Measurements from ENCODE around the gene PRR15L. TPM values are rescaled to one million over a fixed set of nuclear protein-coding genes. Genes with fewer than 3 reads are reported as not detected.

PRR15L gene
- total RNA-seq, 1 experiment from 2014 or later, result not detected

DNA sequence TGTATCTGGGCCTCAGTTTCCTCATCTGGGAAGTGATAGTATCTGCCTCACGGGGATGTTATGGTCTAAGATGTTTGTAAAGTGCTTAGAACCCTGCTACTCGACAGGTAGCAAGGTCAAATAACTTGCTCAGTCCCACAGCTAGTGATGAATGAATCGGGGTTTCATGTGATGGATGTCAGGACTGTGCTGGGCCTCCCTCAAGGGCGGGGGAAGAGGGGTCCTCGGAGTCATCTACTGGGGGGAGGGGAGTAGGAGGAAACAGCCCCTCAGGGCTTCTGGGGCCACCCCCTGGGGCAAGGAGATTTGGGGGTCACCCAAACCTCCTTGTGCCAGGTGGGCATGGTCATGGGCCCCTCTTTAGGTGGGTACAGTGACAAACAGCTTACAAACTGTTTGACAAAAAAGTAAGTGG is 15.6 kb downstream of the PRR15L start:
- no peak overlapping the region for H3K27ac Mint-ChIP-seq

More for the DNA sequence above, 15.6 kb downstream of the PRR15L start:
- no peak overlapping the region for H2BK5ac ChIP-seq (ENCODE audit: insufficient read length, low read length)
- no peak overlapping the region for H3K56ac ChIP-seq (ENCODE audit: insufficient read length, low read depth, low read length)
- H3T11ph ChIP-seq (ENCODE audit: low read length), result no peak overlapping the region
- no peak overlapping the region for H2BK15ac ChIP-seq (ENCODE audit: low read depth, low read length)
- H2AFZ ChIP-seq (ENCODE audit: low read length), result no peak overlapping the region
- H4K8ac ChIP-seq (replicated peaks; ENCODE audit: insufficient read length, low read depth, low read length), result no peak overlapping the region
- peaks cover 9% of the 10 kb centered on the region for H3K23me2 ChIP-seq (ENCODE audit: insufficient read length, low read depth, low read length, poor library complexity, severe bottlenecking)
- TF ChIP-seq, protein P1, sequence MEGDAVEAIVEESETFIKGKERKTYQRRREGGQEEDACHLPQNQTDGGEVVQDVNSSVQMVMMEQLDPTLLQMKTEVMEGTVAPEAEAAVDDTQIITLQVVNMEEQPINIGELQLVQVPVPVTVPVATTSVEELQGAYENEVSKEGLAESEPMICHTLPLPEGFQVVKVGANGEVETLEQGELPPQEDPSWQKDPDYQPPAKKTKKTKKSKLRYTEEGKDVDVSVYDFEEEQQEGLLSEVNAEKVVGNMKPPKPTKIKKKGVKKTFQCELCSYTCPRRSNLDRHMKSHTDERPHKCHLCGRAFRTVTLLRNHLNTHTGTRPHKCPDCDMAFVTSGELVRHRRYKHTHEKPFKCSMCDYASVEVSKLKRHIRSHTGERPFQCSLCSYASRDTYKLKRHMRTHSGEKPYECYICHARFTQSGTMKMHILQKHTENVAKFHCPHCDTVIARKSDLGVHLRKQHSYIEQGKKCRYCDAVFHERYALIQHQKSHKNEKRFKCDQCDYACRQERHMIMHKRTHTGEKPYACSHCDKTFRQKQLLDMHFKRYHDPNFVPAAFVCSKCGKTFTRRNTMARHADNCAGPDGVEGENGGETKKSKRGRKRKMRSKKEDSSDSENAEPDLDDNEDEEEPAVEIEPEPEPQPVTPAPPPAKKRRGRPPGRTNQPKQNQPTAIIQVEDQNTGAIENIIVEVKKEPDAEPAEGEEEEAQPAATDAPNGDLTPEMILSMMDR (conservative IDR thresholded peaks at IDR 0.05), result no peak
- H4K20me1 ChIP-seq (ENCODE audit: control insufficient read depth, insufficient read depth, insufficient read length), result no peaks in the 10 kb centered on the region
- H3K9me3 ChIP-seq (ENCODE audit: control insufficient read depth, low read depth, low read length), result no peaks in the 10 kb centered on the region
- WGBS (ENCODE audit: extremely low coverage, insufficient read length, low lambda C conversion rate), result no CpG with 5 or more reads among the region's 5 CpGs
- no peak overlapping the region for H2BK12ac ChIP-seq (ENCODE audit: insufficient read length, low read depth, low read length)
- Mint-ChIP-seq H3K4me3 (peak overlapping the region; percentile 55 to 83), H3K9me3 (no peaks in the 10 kb centered on the region; a peak in 3 of 5 replicates), H3K27me3 (ENCODE audit: low read depth) (peaks cover 34% of the 10 kb centered on the region), H3K4me1 (peaks cover 7 to 13% of the 10 kb centered on the region in 2 experiments), H3K36me3 (ENCODE audit: insufficient read depth in 1 of 3, low read depth in 3 of 3) (peaks cover 0 to 3% (median 0%) of the 10 kb centered on the region in 3 experiments; a peak in 3 of 7 replicates)
- H3K4me1 ChIP-seq (ENCODE audit: insufficient read depth, low read length), result no peaks in the 10 kb centered on the region
- no peak overlapping the region for H3K14ac ChIP-seq (ENCODE audit: insufficient read depth, low read length)
- no peaks in the 10 kb centered on the region for H3K79me2 ChIP-seq (ENCODE audit: insufficient read depth, low read length)
- H3K9ac ChIP-seq (ENCODE audit: extremely low read depth, insufficient read length, low read length), result peak overlapping the region; percentile 41
- H3K27ac ChIP-seq (ENCODE audit: insufficient read length, low read depth, low read length), result no peak overlapping the region
- no peak overlapping the region for H2BK20ac ChIP-seq (ENCODE audit: low read depth, low read length, poor library complexity, severe bottlenecking)
- H3K79me1 ChIP-seq (ENCODE audit: insufficient read depth, low read depth, low read length, poor library complexity, severe bottlenecking), result no peaks in the 10 kb centered on the region
- H3K23ac ChIP-seq (ENCODE audit: insufficient read length, low read depth, low read length), result no peak overlapping the region
- DNase-seq, result no peak
- H3K27me3 ChIP-seq (ENCODE audit: insufficient read depth, low read length), result peaks cover 2% of the 10 kb centered on the region; the same call in 1 of the 2 replicates
- no peak overlapping the region for H4K5ac ChIP-seq (ENCODE audit: insufficient read length, low read depth, low read length)
- H3K4me2 ChIP-seq (ENCODE audit: insufficient read depth, insufficient read length, low read length), result peak overlapping the region; percentile 98
- no peak overlapping the region for H4K91ac ChIP-seq (ENCODE audit: insufficient read length, low read depth, low read length)
- no peak overlapping the region for H2AK5ac ChIP-seq (ENCODE audit: insufficient read length, low read length)
- H3K18ac ChIP-seq (ENCODE audit: insufficient read length, low read depth, low read length), result no peak overlapping the region
- H3K4ac ChIP-seq (ENCODE audit: low read depth, low read length), result no peak overlapping the region
- no peak overlapping the region for H2BK120ac ChIP-seq (ENCODE audit: low read depth, low read length, poor library complexity, severe bottlenecking)
